NK-92 (cell line): Measurements from ENCODE around the gene PCDHGA11.
"Not testable (repeated sequence)": the region's sequence is repeated elsewhere in the genome, so short reads cannot be mapped to it uniquely, and the experiment has no call there.

Experiments
- DNase-seq: peaks from one replicate; lab custom pipeline; 2025; ENCODE audit not compliant: unreplicated experiment; lab: John Stamatoyannopoulos, UW

The PCDHGA11 gene

DNA sequence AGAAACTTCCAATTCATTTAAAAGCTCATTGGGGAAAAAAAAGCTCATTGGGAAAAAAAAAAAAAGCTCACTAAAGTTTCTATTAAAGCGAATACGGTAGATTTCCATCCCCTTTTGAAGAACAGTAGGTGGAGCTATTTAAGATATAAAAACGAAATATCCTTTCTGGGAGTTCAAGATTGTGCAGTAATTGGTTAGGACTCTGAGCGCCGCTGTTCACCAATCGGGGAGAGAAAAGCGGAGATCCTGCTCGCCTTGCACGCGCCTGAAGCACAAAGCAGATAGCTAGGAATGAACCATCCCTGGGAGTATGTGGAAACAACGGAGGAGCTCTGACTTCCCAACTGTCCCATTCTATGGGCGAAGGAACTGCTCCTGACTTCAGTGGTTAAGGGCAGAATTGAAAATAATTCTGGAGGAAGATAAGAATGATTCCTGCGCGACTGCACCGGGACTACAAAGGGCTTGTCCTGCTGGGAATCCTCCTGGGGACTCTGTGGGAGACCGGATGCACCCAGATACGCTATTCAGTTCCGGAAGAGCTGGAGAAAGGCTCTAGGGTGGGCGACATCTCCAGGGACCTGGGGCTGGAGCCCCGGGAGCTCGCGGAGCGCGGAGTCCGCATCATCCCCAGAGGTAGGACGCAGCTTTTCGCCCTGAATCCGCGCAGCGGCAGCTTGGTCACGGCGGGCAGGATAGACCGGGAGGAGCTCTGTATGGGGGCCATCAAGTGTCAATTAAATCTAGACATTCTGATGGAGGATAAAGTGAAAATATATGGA lies 9.7 kb downstream of the PCDHGA11 start, which contains the start of gene PCDHGA12:
Gene PCDHGA12 (plus strand): TSS at position 176 of the 782 bp plus-strand sequence. CDS start 253 bp downstream, at position 429.
- no peak for DNase-seq

DNA sequence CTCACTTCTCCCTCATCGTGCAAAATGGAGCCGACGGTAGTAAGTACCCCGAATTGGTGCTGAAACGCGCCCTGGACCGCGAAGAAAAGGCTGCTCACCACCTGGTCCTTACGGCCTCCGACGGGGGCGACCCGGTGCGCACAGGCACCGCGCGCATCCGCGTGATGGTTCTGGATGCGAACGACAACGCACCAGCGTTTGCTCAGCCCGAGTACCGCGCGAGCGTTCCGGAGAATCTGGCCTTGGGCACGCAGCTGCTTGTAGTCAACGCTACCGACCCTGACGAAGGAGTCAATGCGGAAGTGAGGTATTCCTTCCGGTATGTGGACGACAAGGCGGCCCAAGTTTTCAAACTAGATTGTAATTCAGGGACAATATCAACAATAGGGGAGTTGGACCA lies 10.4 kb downstream of the PCDHGA11 start:
- DNase-seq, result no peak

DNA sequence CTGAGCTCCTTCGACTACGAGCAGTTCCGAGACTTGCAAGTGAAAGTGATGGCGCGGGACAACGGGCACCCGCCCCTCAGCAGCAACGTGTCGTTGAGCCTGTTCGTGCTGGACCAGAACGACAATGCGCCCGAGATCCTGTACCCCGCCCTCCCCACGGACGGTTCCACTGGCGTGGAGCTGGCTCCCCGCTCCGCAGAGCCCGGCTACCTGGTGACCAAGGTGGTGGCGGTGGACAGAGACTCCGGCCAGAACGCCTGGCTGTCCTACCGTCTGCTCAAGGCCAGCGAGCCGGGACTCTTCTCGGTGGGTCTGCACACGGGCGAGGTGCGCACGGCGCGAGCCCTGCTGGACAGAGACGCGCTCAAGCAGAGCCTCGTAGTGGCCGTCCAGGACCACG lies 11.5 kb downstream of the PCDHGA11 start:
- DNase-seq, result not testable (repeated sequence)

DNA sequence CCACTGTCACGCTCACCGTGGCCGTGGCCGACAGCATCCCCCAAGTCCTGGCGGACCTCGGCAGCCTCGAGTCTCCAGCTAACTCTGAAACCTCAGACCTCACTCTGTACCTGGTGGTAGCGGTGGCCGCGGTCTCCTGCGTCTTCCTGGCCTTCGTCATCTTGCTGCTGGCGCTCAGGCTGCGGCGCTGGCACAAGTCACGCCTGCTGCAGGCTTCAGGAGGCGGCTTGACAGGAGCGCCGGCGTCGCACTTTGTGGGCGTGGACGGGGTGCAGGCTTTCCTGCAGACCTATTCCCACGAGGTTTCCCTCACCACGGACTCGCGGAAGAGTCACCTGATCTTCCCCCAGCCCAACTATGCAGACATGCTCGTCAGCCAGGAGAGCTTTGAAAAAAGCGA lies 11.9 kb downstream of the PCDHGA11 start:
- not testable (repeated sequence) for DNase-seq

DNA sequence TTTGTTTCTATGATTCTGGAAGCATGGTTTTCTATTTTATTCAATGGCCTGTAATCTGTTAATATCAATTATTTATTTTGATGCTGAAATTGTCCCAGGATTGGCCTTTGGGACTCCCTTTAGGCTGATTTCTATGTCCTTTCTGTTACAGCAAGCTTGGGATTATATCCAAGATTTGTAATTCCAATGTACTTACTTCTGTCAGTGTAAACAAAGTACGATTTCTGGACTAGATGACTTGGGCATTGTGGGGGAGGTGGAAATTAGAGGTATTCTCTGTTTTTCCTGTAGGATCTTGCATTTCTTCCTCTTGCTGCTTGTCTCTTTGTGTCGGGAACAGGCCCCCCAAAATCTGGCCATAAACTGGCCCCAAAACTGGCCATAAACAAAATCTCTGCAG lies 13.2 kb downstream of the PCDHGA11 start:
- no peak for DNase-seq

DNA sequence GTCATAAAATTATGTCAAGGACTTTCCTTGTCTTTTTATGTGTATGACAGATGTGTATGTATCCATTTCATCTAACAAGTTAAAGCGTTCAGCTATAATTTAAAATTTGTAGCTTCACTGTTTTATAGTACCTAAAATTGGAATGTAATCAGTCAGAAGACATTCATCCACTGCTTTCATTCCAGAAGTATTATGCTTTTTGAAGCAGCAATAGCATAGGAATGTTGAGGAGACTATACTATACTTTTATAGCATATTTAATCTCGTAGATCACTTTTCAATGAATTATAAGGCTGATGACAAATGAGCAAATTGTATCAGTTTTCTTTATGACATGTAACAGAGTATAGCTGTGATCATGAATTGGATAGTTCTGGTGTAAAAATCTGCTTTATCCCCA lies 16.4 kb downstream of the PCDHGA11 start:
- DNase-seq, result no peak

DNA sequence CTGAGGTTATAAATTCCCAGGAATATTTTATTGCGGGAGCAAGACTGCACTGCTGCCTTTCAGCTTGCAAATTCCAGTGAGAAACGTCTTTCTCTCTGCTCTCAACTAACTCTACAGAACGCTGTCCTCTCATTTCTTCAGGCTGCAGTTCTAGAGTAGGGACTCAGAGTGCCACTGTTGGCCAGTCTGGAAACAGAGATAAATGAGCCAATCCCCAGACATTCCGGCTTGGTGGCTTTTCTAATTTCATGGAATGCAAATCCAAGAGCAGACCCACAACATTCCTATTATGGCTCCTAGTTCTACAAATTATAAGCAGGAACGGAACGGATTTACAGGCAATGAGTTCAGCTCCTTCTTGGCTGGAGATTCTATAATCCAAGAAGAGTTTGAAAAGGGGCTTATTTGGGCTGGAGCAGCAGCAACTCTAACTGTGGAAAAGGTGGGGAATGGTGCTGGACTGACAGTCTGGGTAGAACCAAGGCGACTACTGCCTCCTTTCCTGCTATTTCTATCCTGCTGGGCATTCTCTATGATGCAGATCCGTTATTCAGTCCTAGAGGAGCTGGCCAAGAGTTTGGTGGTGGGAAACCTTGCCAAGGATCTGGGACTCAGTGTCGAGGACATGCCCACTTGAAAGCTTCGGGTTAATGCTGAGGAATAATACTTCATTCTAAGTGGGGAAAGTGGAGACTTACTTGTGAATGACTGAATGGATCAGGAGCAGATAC lies 18.7 kb downstream of the PCDHGA11 start:
- DNase-seq, result no peak

DNA sequence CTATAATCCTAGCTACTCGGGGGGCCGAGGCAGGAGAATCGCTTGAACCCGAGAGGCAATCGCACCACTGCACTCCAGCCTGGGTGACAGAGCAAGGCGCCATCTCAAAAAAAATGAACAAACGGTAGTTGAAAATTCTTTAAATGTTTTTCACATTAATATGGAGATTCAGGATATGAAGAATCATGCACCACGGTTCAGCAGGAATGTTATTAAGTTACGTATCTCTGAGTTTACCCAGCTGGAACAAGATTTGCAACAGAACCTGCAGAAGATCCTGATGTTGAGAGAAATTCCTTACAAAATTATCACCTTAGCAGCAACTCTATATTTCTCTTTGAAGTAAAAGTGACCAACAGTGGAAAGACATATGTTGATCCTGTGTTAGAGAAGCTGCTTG lies 19.5 kb downstream of the PCDHGA11 start:
- DNase-seq, result no peak

DNA sequence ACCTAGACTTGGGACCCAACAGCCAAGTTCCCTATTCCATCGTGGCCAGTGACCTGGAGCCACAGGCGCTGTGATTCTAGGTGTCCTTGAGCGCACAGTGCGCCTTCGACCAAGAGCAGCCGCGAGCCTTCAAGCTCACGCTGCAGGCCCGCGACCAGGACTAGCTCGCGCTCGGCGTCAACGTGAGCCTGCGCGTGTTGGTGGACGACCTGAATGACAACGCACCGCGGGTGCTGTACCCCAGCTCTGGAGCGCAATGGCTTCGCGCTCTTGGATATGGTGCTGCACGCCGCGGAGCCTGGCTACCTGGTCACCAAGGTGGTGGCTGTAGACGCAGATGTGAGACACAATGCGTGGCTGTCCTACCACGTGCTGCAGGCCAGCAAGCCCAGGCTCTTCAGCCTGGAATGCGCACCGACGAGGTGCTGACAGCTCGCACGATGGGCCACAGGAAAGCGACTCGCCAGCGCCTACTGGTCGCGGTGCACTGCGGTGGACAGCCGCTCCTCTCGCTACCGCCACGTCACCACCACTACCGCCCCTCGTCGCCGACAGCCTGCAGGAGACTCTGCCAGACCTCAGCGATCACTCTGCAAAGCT lies 20.8 kb downstream of the PCDHGA11 start:
- no peak for DNase-seq

DNA sequence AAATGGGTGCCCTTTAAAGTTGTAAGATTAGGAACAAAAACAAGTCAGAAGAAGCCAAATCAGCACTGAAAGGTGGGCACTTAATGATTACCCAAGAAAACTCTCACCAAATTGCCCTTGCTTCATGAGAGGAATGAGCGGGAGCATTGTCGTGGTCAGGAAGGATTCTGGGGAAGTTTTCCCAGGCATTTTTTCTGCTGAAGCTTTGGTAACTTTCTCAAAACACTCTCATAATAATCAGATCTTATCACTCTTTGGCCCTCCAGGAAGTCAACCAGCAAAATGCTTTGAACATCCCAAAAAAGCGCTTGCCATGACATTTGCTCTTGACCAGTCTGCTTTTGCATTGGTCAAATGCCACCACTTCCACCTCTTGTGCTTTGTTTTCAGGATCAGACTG lies 44.5 kb downstream of the PCDHGA11 start:
- DNase-seq, result no peak
